Measurements from ENCODE around the gene PRAME.
"Not testable (repeated sequence)": the region's sequence is repeated elsewhere in the genome, so short reads cannot be mapped to it uniquely, and the experiment has no call there.

The PRAME gene

GRCh38 chr22:22593250-22593649, 34.2 kb upstream of the PRAME start:
- no peaks in the 10 kb centered on the region for H3K36me3 ChIP-seq (ENCODE audit: control insufficient read depth, insufficient read depth, low read length)
- no peaks in the 10 kb centered on the region for H3K27me3 ChIP-seq (ENCODE audit: control insufficient read depth, insufficient read depth, low read length)
- no peaks in the 10 kb centered on the region for H3K4me1 ChIP-seq (ENCODE audit: control insufficient read depth, insufficient read depth, low read length)
- no peak overlapping the region for H3K9ac ChIP-seq (ENCODE audit: low read length)
- H3K9me3 ChIP-seq (ENCODE audit: control insufficient read depth, low read length): no peaks in the 10 kb centered on the region
- H3K4me3 ChIP-seq (ENCODE audit: low read length): no peak overlapping the region

DNA sequence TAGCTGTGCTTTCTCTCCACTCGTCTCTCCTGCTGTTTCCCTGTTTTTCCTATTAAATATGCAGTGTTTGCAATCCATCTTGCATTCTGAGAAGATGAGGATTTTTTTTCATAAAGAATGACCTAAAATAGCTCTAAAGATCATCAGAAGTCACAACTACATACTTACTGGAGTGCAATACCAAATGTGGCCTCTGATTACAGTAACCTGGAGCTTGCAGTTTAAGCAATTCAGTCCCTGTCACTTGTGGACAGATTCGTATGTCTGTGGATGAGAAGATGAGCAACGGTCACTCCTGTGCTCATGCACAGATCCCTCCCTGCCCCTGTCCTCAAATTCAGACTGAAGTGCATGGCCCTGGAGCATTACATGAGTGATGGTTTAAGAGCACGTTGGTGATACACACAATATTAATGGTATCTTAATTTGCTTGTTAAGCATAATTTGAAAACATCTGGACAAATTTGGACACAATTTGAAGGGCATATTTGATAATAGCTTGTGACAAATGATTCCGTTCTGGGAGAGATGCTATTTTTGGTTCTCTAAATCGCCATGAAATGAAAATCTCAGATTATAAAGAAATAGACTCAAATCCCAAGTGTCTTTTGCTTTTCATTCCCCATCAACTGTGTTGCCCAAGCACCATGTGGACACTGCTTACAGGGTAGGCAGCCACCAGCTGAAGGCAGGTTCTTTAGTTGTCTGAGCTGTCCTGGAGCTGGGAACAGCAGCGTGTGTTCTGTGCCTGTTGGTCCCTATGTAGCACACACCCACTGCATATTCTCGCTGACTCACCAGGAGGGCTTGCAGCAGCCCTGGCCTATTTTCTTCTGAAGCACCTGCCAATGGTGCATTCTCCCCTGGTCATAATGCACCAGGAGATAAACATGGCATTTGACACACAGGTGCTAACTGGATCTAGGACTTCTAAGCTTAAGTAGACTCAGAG, 32.6 kb upstream of the PRAME start:
- Histone ChIP-seq H3K27me3 (ENCODE audit: control insufficient read depth, insufficient read depth, low read length) (no peaks in the 10 kb centered on the region), H3K4me1 (ENCODE audit: control insufficient read depth, insufficient read depth, low read length) (no peaks in the 10 kb centered on the region), H3K4me3 (ENCODE audit: low read length) (no peak overlapping the region), H3K36me3 (ENCODE audit: control insufficient read depth, insufficient read depth, low read length) (no peaks in the 10 kb centered on the region), H3K9ac (ENCODE audit: low read length) (no peak overlapping the region), H3K9me3 (ENCODE audit: control insufficient read depth, low read length) (no peaks in the 10 kb centered on the region)

GRCh38 chr22:22590136-22590891, 31.2 kb upstream of the PRAME start:
- Histone ChIP-seq H3K9me3 (ENCODE audit: control insufficient read depth, low read length) (no peaks in the 10 kb centered on the region), H3K27me3 (ENCODE audit: control insufficient read depth, insufficient read depth, low read length) (no peaks in the 10 kb centered on the region), H3K4me3 (ENCODE audit: low read length) (no peak overlapping the region), H3K36me3 (ENCODE audit: control insufficient read depth, insufficient read depth, low read length) (no peaks in the 10 kb centered on the region), H3K9ac (ENCODE audit: low read length) (no peak overlapping the region), H3K4me1 (ENCODE audit: control insufficient read depth, insufficient read depth, low read length) (no peaks in the 10 kb centered on the region)

- Histone ChIP-seq H3K9ac (ENCODE audit: low read length) (no peak overlapping the region), H3K36me3 (ENCODE audit: control insufficient read depth, insufficient read depth, low read length) (no peaks in the 10 kb centered on the region), H3K4me1 (ENCODE audit: control insufficient read depth, insufficient read depth, low read length) (no peaks in the 10 kb centered on the region), H3K4me3 (ENCODE audit: low read length) (no peak overlapping the region), H3K9me3 (ENCODE audit: control insufficient read depth, low read length) (no peaks in the 10 kb centered on the region), H3K27me3 (ENCODE audit: control insufficient read depth, insufficient read depth, low read length) (no peaks in the 10 kb centered on the region)
Measured at GRCh38 chr22:22588485-22589164, 29.6 kb upstream of the PRAME start.

- H3K36me3 ChIP-seq (ENCODE audit: control insufficient read depth, insufficient read depth, low read length): no peaks in the 10 kb centered on the region
- no peaks in the 10 kb centered on the region for H3K27me3 ChIP-seq (ENCODE audit: control insufficient read depth, insufficient read depth, low read length)
- no peak overlapping the region for H3K4me3 ChIP-seq (ENCODE audit: low read length)
- no peaks in the 10 kb centered on the region for H3K9me3 ChIP-seq (ENCODE audit: control insufficient read depth, low read length)
- no peak overlapping the region for H3K9ac ChIP-seq (ENCODE audit: low read length)
- no peaks in the 10 kb centered on the region for H3K4me1 ChIP-seq (ENCODE audit: control insufficient read depth, insufficient read depth, low read length)
Measured at GRCh38 chr22:22587577-22588188, 28.6 kb upstream of the PRAME start.

DNA sequence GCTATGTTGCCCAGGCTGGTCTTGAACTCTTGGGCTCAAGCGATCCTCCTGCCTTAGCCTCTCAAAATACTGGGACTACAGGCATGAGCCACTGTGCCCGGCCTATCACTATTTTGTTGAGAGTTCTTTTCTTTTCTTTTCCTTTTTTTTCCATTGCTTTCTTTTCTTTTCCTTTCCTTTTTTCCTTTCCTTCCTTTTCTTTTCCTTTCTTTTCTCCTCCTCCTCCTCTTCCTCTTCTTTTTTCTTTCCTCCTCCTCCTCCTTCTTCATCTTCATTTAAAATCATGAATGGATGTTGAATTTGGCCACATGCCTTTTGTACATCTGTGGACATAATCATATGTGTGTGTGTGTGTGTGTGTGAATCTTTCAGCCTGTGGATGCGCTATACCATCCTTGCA, 25.7 kb upstream of the PRAME start:
- Histone ChIP-seq H3K9ac (ENCODE audit: low read length) (no peak overlapping the region), H3K4me1 (ENCODE audit: control insufficient read depth, insufficient read depth, low read length) (no peaks in the 10 kb centered on the region), H3K4me3 (ENCODE audit: low read length) (no peak overlapping the region), H3K27me3 (ENCODE audit: control insufficient read depth, insufficient read depth, low read length) (peaks cover 3% of the 10 kb centered on the region), H3K36me3 (ENCODE audit: control insufficient read depth, insufficient read depth, low read length) (no peaks in the 10 kb centered on the region), H3K9me3 (ENCODE audit: control insufficient read depth, low read length) (no peaks in the 10 kb centered on the region)

DNA sequence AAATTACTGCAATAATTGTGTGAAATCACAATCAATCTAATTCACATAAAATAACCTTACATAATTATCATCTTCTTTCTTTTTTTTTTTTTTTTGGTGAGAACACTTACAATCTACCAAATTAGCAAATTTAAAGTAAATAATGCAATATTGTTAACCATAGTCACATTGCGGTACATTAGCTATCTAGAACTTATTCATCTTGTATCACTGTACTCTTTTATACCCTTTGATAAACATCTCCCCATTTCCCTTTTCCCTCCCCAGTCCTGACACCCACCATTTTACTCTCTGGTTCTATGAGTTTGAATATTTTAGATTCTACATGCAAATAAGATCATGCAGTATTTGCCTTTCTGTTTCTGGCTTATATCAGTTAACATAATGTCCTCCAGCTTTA, 24.0 kb upstream of the PRAME start:
- Histone ChIP-seq H3K9ac (ENCODE audit: low read length) (no peak overlapping the region), H3K27me3 (ENCODE audit: control insufficient read depth, insufficient read depth, low read length) (peaks cover 3% of the 10 kb centered on the region), H3K4me3 (ENCODE audit: low read length) (no peak overlapping the region), H3K4me1 (ENCODE audit: control insufficient read depth, insufficient read depth, low read length) (no peaks in the 10 kb centered on the region), H3K36me3 (ENCODE audit: control insufficient read depth, insufficient read depth, low read length) (no peaks in the 10 kb centered on the region), H3K9me3 (ENCODE audit: control insufficient read depth, low read length) (no peaks in the 10 kb centered on the region)

GRCh38 chr22:22581524-22581923, 22.5 kb upstream of the PRAME start:
- not testable (repeated sequence) for H3K9ac ChIP-seq (ENCODE audit: low read length); H3K4me1 ChIP-seq (ENCODE audit: control insufficient read depth, insufficient read depth, low read length); H3K4me3 ChIP-seq (ENCODE audit: low read length); H3K36me3 ChIP-seq (ENCODE audit: control insufficient read depth, insufficient read depth, low read length); H3K9me3 ChIP-seq (ENCODE audit: control insufficient read depth, low read length); H3K27me3 ChIP-seq (ENCODE audit: control insufficient read depth, insufficient read depth, low read length)

DNA sequence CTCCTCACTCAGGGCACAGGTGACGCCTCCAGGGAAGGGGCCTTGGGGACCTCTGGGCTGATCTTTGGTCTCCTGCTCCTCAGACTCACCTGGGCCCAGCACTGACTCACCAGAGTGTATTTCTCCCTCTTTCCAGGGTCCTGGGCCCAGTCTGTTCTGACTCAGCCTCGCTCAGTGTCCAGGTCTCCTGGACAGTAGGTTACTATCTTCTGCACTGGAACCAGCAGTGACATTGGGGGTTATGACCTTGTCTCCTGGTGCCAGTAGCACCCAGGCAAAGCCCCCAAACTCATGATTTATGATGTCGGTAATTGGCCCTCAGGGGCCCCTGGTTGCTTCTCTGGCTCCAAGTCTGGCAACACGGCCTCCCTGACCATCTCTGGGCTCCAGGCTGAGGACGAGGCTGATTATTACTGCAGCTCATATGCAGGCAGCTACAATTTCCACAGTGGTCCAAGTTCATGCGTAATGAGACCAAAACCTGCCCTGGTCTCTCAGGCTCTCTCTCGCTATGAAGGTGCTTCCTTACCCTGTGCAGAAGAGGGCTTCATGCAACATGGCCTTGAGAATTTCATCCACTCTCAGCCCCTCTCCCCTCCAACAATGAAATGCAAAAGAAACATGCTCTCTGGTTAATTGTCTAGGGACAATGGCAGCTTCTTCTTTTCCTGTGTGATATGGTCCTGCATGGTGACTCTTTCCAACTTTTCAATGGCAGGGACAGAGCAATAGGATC, 21.0 kb upstream of the PRAME start:
- H3K36me3 ChIP-seq (ENCODE audit: control insufficient read depth, insufficient read depth, low read length): no peaks in the 10 kb centered on the region

DNA sequence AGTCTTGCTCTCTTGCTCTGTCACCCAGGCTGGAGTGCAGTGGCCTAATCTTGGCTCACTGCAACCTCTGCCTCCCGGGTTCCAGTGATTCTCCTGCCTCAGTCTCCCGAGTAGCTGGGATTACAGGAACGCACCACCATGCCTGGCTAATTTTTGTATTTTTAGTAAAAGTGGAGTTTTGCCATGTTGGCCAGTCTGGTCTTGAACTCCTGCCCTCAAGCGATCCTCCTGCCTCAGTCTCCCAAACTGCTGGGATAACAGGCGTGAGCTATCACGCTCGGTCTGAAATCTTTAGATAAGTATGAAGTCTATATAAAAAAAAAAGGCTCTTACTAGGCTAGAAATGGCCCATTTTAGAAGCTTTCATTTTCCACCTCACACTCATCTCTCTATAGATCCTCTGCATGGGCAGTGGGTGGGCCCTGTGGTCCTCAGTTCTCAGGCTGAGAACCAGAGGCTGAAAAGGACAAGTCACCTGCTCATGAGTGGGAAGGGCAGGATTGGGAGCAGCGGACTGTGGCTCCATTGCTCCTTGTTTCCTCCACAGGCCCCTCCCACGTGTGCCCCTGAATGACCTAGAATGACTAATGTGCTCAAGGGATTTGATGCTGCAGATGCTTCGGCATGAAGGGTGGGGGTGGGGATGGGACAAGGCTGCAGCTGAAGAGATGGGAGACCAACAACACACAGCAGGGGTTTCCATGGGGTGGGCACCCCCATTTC, 19.8 kb upstream of the PRAME start:
- H3K9me3 ChIP-seq (ENCODE audit: control insufficient read depth, low read length): no peaks in the 10 kb centered on the region
- no peak overlapping the region for H3K9ac ChIP-seq (ENCODE audit: low read length)
- H3K4me1 ChIP-seq (ENCODE audit: control insufficient read depth, insufficient read depth, low read length): no peaks in the 10 kb centered on the region
- no peak overlapping the region for H3K4me3 ChIP-seq (ENCODE audit: low read length)
- H3K36me3 ChIP-seq (ENCODE audit: control insufficient read depth, insufficient read depth, low read length): no peaks in the 10 kb centered on the region
- peaks cover 7% of the 10 kb centered on the region for H3K27me3 ChIP-seq (ENCODE audit: control insufficient read depth, insufficient read depth, low read length)

More for the DNA sequence above, 21.0 kb upstream of the PRAME start:
- H3K4me3 ChIP-seq (ENCODE audit: low read length): no peak overlapping the region
- H3K9me3 ChIP-seq (ENCODE audit: control insufficient read depth, low read length): no peaks in the 10 kb centered on the region
- H3K9ac ChIP-seq (ENCODE audit: low read length): no peak overlapping the region
- peaks cover 7% of the 10 kb centered on the region for H3K27me3 ChIP-seq (ENCODE audit: control insufficient read depth, insufficient read depth, low read length)
- H3K4me1 ChIP-seq (ENCODE audit: control insufficient read depth, insufficient read depth, low read length): no peaks in the 10 kb centered on the region

GRCh38 chr22:22576989-22577427, 17.9 kb upstream of the PRAME start:
- Histone ChIP-seq H3K4me1 (ENCODE audit: control insufficient read depth, insufficient read depth, low read length) (no peaks in the 10 kb centered on the region), H3K36me3 (ENCODE audit: control insufficient read depth, insufficient read depth, low read length) (no peaks in the 10 kb centered on the region), H3K9me3 (ENCODE audit: control insufficient read depth, low read length) (no peaks in the 10 kb centered on the region), H3K27me3 (ENCODE audit: control insufficient read depth, insufficient read depth, low read length) (peaks cover 5% of the 10 kb centered on the region), H3K4me3 (ENCODE audit: low read length) (no peak overlapping the region), H3K9ac (ENCODE audit: low read length) (no peak overlapping the region)

Data from mucosa of stomach (tissue), 1 donor.